Dedifferentiated amniotic fluid mesenchymal stem cell (primary cell): ENCODE data around the gene TMEM170B.
A peak's percentile ranks its signal among the peaks of the same experiment; 100 is the strongest.

Experiments used
- DNase-seq: peaks from one replicate; pipeline ENCODE4 v3.0.0-alpha.2; 2016; ENCODE audit errors: extremely low spot score

The TMEM170B gene

GRCh38 chr6:11537229-11538051, at the start of gene TMEM170B:
TSS of gene TMEM170B (plus strand) at chr6:11537749. CDS start at chr6:11538278, 529 bp downstream.
- peak; percentile 83 for DNase-seq

GRCh38 chr6:11490996-11491395, 46.6 kb upstream of the TMEM170B start:
- DNase-seq: no peak

GRCh38 chr6:11491596-11492463, 45.7 kb upstream of the TMEM170B start:
- DNase-seq: no peak

GRCh38 chr6:11492464-11493290, 44.9 kb upstream of the TMEM170B start:
- no peak for DNase-seq

GRCh38 chr6:11493974-11494373, 43.6 kb upstream of the TMEM170B start:
- no peak for DNase-seq

GRCh38 chr6:11494786-11495564, 42.6 kb upstream of the TMEM170B start:
- no peak for DNase-seq

GRCh38 chr6:11495565-11496145, 41.9 kb upstream of the TMEM170B start:
- DNase-seq: no peak

GRCh38 chr6:11496152-11497060, 41.1 kb upstream of the TMEM170B start:
- peak; percentile 86 for DNase-seq

GRCh38 chr6:11497107-11497506, 40.4 kb upstream of the TMEM170B start:
- DNase-seq: no peak

GRCh38 chr6:11497881-11498280, 39.7 kb upstream of the TMEM170B start:
- no peak for DNase-seq

- no peak for DNase-seq
These were observed 37.5 kb upstream of the TMEM170B start for GRCh38 chr6:11500008-11500407.

- no peak for DNase-seq
These were observed 28.1 kb upstream of the TMEM170B start for GRCh38 chr6:11509471-11509870.

GRCh38 chr6:11514672-11515071, 22.9 kb upstream of the TMEM170B start:
- no peak for DNase-seq

GRCh38 chr6:11515763-11516162, 21.8 kb upstream of the TMEM170B start:
- no peak for DNase-seq

- DNase-seq: no peak
These were observed 14.5 kb upstream of the TMEM170B start for GRCh38 chr6:11522812-11523605.

- no peak for DNase-seq
These were observed 11.9 kb upstream of the TMEM170B start for GRCh38 chr6:11525468-11526155.

- DNase-seq: no peak
These were observed 11.4 kb upstream of the TMEM170B start for GRCh38 chr6:11526156-11526505.

- no peak for DNase-seq
These were observed 10.2 kb upstream of the TMEM170B start for GRCh38 chr6:11527274-11527870.
